LNCaP clone FGC (cell line): ENCODE results near the gene SPSB1.

Experiments used
- DNase-seq: peaks from one replicate; pipeline ENCODE4 v3.0.0-alpha.2; 2011; ENCODE audit warnings: low read depth
- H3K4me3 ChIP-seq: 2 replicates; pipeline ENCODE4 v1.5.1; 2011; ENCODE audit warnings: mild to moderate bottlenecking, low read depth, low read length, control low read depth
- TF ChIP-seq, protein P1 (sequence below): IDR thresholded peaks from 2 replicates; pipeline ENCODE4 v1.5.1; 2012; ENCODE audit warnings: mild to moderate bottlenecking; ENCODE audit not compliant: control insufficient read depth, insufficient read depth; ENCODE audit errors: extremely low read depth

The SPSB1 gene

DNA sequence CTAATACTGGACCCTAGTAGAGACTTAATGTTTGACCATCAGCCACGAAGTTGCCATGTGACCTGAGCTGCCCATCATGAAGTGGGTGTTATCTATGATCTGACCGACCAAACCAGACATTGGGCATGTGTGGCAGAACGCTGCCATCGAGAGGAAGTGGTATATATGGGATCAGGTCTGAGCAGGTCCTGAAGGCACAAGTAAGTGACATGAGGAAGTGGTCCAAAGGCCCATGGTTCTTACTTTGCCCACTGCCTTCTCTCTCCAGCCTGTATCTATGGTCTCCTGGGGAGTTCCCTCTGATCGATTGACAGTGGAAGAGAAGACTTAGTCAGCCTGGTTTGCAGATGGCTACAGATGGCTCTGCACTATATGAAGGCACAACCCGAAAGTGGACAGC is 7.9 kb downstream of the SPSB1 start:
- DNase-seq, result no peak
- no peak overlapping the region for H3K4me3 ChIP-seq
- TF ChIP-seq, protein P1, sequence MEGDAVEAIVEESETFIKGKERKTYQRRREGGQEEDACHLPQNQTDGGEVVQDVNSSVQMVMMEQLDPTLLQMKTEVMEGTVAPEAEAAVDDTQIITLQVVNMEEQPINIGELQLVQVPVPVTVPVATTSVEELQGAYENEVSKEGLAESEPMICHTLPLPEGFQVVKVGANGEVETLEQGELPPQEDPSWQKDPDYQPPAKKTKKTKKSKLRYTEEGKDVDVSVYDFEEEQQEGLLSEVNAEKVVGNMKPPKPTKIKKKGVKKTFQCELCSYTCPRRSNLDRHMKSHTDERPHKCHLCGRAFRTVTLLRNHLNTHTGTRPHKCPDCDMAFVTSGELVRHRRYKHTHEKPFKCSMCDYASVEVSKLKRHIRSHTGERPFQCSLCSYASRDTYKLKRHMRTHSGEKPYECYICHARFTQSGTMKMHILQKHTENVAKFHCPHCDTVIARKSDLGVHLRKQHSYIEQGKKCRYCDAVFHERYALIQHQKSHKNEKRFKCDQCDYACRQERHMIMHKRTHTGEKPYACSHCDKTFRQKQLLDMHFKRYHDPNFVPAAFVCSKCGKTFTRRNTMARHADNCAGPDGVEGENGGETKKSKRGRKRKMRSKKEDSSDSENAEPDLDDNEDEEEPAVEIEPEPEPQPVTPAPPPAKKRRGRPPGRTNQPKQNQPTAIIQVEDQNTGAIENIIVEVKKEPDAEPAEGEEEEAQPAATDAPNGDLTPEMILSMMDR, result no peak

DNA sequence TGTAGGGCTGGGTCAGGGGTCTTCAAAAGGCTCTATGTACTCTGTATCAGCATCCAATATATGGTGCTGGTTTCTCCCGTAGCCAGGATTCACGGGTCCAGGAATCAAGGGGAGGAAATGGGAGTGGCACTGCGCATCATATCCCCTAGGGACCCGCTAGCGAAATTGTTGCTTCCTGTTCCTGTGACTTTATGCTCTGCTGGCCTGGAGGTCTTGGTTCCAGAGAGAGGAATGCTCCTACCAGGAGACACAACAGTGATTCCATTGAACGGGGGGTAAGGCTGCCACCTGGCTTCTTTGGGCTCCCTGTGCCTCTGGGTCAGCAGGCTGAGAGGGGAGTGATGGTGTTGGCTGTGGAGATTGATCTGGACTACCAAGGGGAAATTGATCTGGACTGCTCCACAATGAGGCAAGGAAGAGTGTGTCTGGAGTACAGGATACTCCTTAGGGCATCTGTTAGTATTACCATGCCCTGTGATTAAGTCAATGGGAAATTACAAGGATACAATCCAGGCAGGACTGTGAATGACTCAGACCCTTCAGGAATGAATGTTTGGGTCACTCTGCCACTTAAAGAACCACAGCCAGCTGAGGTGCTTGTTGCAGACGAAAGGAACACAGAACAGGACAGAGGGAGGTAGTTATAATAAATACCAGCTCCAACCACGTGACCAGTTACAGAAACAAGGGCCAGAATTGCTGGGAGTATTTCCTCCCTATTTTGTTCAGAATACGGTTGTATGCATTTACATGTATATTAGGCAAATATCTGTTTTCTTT is 10.2 kb downstream of the SPSB1 start:
- no peak overlapping the region for H3K4me3 ChIP-seq
- TF ChIP-seq, protein P1, result no peak
- DNase-seq, result no peak

DNA sequence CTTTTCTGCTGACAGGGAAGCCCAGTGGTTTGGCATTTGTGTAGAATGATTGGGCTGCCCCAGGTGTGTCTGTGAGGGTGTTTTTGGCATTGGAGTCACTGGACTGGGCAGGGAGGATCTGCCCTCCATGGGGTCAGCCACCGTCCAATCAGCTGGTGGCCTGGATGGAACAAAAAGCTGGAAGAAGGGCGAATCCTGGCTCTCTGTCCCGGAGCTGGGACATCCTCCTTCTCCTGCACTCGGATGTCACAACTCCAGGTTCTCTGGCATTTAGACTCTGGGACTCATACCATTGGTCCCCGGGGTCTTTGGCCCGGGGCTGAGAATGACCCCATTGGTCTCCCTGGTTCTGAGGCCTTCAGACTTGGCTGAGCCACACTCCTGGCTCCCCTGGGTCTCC is 11.2 kb downstream of the SPSB1 start:
- no peak overlapping the region for H3K4me3 ChIP-seq
- TF ChIP-seq, protein P1, result no peak
- no peak for DNase-seq

DNA sequence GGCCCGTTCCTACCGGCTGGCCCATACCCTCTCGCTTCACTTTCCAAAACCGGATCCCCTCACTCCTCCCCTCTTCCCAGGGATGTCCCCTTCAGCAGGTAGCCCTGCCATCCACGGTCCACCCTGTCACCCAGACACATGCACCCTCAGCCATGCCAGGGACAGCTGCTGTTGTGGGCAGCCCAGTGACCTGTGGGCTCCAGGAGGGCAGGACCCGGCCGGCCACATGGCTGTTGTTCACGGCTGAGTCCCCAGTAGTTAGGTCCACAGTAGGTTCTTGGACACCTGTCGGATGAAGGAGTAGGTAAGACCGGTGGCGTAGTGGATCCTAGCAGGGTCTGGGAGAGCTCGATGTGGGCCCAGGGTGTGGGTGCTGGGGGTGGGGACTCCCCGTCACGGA is 12.5 kb downstream of the SPSB1 start:
- DNase-seq, result no peak
- H3K4me3 ChIP-seq, result no peak overlapping the region
- TF ChIP-seq, protein P1, result no peak

DNA sequence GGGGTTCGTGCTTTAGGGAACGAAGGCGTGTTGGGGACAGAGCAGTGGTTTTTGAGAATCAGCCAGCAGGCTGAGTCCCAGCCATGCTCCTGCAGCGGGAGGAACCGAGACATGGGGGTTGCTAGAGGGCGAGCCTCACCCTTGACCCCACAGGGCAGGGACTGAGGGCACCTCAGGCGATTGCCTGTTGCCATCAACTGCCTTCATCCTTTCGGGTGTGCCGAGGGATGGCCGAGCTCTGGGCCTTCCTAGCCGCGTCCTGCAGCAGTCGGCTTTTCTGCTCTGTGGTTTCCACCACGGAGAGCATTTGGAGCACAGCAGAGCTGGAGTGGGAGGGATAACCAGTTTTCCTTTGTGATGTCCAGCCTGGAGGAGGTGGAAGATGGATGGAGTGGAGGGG is 13.3 kb downstream of the SPSB1 start:
- DNase-seq, result no peak
- TF ChIP-seq, protein P1, result no peak
- no peak overlapping the region for H3K4me3 ChIP-seq

DNA sequence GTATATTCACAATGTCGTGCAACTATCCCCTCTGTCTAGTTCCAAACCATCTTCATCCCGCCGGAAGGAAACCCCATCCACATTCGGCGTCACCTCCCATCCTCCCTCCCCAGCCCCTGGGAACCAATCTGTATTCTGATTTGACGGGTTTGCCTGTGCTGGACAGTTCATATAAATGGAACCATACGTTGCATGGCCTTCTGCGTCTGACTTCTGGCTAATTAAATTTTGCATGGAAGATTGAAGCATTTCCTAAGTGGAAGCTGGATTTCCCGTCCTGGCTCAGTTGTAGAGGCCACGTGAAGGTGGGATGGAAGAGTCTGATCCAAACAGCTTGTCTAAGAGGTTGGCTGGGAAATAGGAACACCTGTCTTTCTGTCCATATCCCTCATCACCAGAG is 14.6 kb downstream of the SPSB1 start:
- DNase-seq, result no peak

More for the DNA sequence above, 14.6 kb downstream of the SPSB1 start:
- H3K4me3 ChIP-seq, result no peak overlapping the region
- TF ChIP-seq, protein P1, result no peak
